ENCODE measurements around the gene ZNF32.
"Not testable (repeated sequence)": the region's sequence is repeated elsewhere in the genome, so short reads cannot be mapped to it uniquely, and the experiment has no call there.

The ZNF32 gene

GRCh38 chr10:43622038-43622437, 26.6 kb downstream of the ZNF32 start:
- DNase-seq: no peak

DNA sequence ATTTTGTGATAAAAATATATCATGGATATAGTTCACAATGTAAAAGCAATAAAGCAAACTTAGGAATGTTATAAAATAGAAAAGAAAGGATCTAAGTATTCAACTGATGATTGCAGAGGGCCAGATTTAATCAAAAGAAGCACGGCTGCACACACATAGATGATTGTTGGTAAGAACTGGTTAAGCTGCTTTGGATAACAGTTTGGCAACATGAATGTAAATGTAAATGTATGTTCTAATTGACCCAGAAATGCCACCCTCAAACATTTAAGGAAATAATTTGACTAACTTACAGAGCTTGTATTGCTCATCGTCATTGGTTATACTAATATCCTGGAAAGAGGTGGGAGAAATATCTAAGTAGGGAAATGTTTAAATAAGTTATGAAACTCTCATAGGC, 29.3 kb downstream of the ZNF32 start:
- no peak for DNase-seq

- no peak for DNase-seq
These were observed 31.8 kb downstream of the ZNF32 start for GRCh38 chr10:43616697-43617370.

GRCh38 chr10:43610636-43611035, 38.0 kb downstream of the ZNF32 start:
- DNase-seq: no peak

GRCh38 chr10:43607199-43607573, 41.5 kb downstream of the ZNF32 start:
- DNase-seq: no peak

GRCh38 chr10:43606323-43607198, 42.1 kb downstream of the ZNF32 start, which contains the start of gene ZNF485:
ZNF485 (plus strand) TSS chr10:43606438; CDS start chr10:43607051, 613 bp downstream.
- peak; percentile 72 for DNase-seq

GRCh38 chr10:43605850-43606322, 42.8 kb downstream of the ZNF32 start:
- DNase-seq: no peak

- not testable (repeated sequence) for DNase-seq
These were observed 47.1 kb downstream of the ZNF32 start for GRCh38 chr10:43601576-43601975.

- no peak for DNase-seq
These were observed 49.3 kb downstream of the ZNF32 start for GRCh38 chr10:43599333-43599732.

GRCh38 chr10:43598446-43598845, 50.2 kb downstream of the ZNF32 start:
- DNase-seq: no peak

GRCh38 chr10:43596546-43596945, 52.1 kb downstream of the ZNF32 start:
- DNase-seq: no peak

GRCh38 chr10:43595739-43596298, 52.9 kb downstream of the ZNF32 start:
- peak; percentile 28 for DNase-seq

- DNase-seq: peak; percentile 26
These were observed 53.6 kb downstream of the ZNF32 start for GRCh38 chr10:43594944-43595589.
